ENCODE results near the gene TMEM117.

The TMEM117 gene

GRCh38 chr12:43935581-43935980 lies 99.7 kb downstream of the TMEM117 start:
- no peak overlapping the region for H3K4me3 ChIP-seq (ENCODE audit: low read depth, low read length)
- no peak for TF ChIP-seq CTCF (IDR thresholded peaks at IDR 0.05; ENCODE audit: low read depth, low read length)

- no peak for TF ChIP-seq CTCF (IDR thresholded peaks at IDR 0.05; ENCODE audit: low read depth, low read length)
Measured at GRCh38 chr12:43937947-43938346, 102.1 kb downstream of the TMEM117 start.

DNA sequence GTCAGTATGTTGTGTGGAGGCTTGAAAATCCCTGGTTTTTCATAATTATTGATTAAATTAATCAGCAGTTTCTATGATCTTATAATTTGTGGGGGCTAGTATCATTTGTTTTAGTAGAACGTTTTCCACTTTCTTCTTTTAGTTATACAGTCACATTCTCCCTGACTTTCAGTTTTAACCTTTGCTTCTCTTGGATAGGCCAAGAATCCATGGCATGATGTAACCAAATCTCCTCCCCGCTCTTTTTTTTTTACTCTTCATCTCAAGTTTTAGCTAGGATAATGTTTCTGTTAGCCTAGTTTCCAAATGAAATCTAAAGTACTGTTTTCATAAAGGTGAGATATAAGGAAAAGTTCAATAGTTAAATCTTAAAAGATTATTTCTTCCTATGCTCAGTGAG lies 106.5 kb downstream of the TMEM117 start:
- no peak for TF ChIP-seq CTCF (IDR thresholded peaks at IDR 0.05; ENCODE audit: low read depth, low read length)
- no peak overlapping the region for H3K4me3 ChIP-seq (ENCODE audit: low read depth, low read length)

More at GRCh38 chr12:43937947-43938346, 102.1 kb downstream of the TMEM117 start:
- no peak overlapping the region for H3K4me3 ChIP-seq (ENCODE audit: low read depth, low read length)

- no peak overlapping the region for H3K4me3 ChIP-seq (ENCODE audit: low read depth, low read length)
- no peak for TF ChIP-seq CTCF (IDR thresholded peaks at IDR 0.05; ENCODE audit: low read depth, low read length)
Measured at GRCh38 chr12:43945983-43946382, 110.1 kb downstream of the TMEM117 start.

DNA sequence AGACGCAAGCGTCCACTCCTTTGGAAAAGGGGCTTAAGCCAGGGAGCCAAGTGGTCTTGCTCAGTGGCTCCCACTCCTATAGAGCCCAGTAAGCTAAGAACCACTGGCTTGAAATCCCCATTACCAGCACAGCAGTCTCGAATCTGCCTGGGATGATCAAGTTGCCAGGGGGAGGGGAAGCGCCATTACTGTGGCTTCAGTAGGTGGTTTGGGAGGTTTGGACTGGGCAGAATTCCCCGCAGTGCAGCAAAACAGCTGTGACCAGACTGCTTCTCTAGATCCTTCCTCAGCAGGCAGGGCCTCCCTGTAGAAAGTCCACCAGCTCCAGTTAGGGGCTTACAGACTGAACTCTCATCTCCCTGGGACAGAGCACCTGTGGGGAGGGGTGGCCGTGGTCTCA lies 115.4 kb downstream of the TMEM117 start:
- no peak for TF ChIP-seq CTCF (IDR thresholded peaks at IDR 0.05; ENCODE audit: low read depth, low read length)
- no peak overlapping the region for H3K4me3 ChIP-seq (ENCODE audit: low read depth, low read length)

DNA sequence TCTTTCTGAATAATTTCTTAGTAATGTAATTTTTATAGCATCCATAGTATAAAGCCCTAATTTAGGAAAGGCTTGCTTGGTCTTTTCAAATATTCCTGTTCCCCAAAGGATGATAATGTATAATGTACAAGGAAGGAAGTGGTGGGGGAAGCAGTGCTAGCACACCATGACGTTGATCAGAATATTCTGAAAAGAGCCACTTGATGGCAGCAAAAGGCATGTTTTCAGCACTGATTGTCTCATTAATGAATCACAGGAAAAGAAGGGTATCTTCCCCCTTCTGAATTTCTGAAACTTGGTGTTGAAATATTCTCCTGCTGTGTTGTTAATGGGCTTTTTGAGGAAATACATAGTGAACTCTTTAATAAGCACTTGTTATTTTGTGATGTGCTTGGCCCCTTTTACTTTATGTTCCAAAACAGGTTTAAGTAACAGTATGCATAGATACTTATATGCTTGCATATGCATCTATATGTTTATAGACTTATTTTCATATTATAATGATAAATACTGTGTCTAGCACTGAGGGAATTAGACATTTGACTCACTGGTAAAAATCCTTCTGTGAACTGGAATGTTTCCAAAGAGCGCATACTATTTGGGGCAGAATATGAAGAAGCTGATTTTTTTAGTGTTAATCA lies 122.0 kb downstream of the TMEM117 start:
- no peak overlapping the region for H3K4me3 ChIP-seq (ENCODE audit: low read depth, low read length)
- TF ChIP-seq CTCF (IDR thresholded peaks at IDR 0.05; ENCODE audit: low read depth, low read length), result 0 out of 2 replicates have a peak, but pooled peaks have one; percentile 11

DNA sequence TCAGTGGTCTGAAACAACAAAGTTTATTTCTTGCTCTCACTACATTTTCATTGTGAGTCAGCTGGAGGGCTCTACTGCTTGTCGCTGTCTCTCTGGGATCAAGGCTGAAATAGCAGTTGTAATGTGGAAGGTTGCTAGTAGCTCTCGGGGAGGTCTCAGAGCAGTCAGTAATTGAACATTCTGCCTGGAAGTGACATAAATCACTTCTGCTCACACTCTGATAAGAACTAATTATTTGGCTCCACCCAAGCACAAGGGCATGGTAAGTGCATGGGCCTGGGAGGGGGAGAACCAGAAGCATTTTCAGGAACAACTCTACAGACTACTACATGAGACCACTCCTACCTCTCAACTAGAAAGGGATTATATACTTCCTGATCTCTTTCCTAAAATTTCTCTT lies 128.2 kb downstream of the TMEM117 start:
- no peak overlapping the region for H3K4me3 ChIP-seq (ENCODE audit: low read depth, low read length)
- TF ChIP-seq CTCF (IDR thresholded peaks at IDR 0.05; ENCODE audit: low read depth, low read length), result no peak

Measured in WI38 (cell line).